Left hindlimb (tissue), 1 donor: ENCODE measurements around the gene COG4.

ENCODE experiments used
- DNase-seq: peaks from one replicate; pipeline ENCODE4 v3.0.0-alpha.2; 2018

The COG4 gene

DNA sequence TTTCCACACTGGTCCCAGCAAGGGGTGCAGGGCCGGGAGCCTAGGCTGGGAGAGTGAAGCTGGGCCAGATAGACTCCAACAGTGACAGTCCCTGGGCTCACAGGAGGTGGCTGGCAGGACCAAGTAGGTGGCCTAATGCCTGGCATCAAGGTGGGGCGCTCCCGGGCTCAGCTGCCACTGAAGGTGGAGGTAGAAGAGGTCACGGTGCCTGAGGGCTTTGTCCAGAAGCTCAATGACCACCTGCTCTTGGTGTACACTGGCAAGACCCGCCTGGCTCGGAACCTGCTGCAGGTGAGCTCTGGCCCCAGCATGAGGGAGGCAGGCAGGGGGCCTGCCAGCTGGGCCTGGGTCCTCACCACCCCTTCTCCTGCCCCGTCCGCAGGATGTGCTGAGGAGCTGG lies 45.2 kb downstream of the COG4 start:
- no peak for DNase-seq

DNA sequence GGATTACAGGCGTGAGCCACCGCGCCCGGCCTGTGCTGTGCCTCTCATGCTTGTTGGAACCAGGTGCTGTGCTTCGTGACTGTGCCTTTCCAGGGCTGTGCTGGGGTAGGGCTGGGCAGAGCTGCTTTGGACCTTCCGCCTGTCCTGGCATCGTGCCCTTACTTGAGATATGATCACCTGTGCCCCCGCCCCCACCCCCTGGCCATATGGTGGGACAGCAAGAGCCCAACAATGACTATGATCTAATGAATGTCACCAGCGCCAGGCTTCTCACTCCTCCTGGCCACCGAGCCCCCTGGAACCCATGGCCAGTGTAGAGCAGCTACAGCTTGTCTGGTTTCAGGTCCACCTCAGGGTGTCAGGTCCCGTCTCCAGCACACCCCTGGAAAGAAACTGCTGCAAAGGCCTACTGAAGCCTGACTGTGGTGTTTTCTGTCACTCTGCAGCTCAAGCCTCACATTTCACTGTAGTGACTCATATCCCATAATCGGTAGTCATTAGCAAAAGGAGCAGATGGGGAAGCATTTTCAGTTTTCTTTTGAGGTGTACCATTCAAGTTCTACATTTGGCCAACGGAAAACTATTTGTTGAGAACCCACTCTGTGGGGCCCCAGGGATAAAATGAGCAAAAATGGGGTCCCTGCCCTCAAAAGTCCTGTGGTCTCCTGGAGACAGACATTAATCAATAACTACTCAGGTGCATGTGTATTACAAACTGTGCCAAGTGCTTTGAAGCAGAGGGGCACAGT lies 46.9 kb downstream of the COG4 start:
- no peak for DNase-seq

DNA sequence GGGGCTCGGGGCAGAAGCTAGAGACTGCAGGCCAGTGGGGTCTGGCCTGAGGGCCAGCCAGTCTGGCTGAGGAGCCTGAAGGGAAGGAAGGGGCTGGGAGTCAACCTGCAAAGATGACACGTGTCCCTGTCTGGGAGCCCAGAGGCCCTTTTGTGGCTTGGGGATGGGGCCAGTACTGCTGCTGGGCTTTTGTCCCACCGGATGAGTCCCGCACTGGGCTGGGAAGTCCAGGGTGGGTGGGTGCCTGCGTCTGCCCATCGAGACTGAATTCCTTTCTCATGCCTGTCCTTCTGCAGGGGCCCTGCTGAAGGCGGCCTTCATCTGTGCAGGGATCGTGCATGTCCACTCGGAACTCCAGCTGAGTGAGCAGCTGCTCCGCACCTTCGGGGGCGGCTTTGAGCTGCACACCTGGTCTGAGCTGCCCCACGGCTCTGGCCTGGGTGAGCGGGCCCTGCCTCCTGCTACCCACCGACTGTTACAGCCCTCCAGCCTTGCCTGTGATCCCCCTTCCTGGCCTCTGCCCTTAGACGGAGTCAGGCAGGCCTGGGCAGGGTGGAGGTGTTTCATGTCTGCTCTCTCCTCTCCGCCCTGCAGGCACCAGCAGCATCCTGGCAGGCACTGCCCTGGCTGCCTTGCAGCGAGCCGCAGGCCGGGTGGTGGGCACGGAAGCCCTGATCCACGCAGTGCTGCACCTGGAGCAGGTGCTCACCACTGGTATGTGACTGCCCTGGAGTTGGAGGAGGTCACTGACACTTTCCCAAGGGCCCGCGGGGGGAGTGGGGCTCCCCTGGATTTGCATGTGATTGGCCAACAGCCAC lies 48.1 kb downstream of the COG4 start:
- DNase-seq = no peak

DNA sequence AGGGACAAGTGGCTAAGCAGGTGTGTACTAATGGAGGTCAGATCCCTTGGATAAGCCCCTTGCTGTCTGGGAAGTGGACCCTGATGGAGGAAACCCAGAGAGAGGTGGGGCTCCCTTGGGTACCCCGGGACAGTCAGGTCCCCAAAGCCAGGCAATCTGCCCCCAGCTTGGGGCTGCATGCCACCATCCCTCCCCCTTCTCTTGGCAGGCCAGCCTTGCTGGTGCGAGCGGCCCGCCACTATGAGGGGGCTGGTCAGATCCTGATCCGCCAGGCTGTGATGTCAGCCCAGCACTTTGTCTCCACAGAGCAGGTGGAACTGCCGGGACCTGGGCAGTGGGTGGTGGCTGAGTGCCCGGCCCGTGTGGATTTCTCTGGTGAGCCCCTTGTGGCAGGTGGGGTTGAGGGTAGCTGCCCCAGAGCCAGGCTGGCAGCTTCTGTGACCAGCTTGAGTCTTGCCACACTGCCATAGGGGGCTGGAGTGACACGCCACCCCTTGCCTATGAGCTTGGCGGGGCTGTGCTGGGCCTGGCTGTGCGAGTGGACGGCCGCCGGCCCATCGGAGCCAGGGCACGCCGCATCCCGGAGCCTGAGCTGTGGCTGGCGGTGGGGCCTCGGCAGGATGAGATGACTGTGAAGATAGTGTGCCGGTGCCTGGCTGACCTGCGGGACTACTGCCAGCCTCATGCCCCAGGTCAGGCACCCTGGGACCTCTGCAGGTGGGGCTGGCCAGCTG lies 48.9 kb downstream of the COG4 start:
- no peak for DNase-seq

DNA sequence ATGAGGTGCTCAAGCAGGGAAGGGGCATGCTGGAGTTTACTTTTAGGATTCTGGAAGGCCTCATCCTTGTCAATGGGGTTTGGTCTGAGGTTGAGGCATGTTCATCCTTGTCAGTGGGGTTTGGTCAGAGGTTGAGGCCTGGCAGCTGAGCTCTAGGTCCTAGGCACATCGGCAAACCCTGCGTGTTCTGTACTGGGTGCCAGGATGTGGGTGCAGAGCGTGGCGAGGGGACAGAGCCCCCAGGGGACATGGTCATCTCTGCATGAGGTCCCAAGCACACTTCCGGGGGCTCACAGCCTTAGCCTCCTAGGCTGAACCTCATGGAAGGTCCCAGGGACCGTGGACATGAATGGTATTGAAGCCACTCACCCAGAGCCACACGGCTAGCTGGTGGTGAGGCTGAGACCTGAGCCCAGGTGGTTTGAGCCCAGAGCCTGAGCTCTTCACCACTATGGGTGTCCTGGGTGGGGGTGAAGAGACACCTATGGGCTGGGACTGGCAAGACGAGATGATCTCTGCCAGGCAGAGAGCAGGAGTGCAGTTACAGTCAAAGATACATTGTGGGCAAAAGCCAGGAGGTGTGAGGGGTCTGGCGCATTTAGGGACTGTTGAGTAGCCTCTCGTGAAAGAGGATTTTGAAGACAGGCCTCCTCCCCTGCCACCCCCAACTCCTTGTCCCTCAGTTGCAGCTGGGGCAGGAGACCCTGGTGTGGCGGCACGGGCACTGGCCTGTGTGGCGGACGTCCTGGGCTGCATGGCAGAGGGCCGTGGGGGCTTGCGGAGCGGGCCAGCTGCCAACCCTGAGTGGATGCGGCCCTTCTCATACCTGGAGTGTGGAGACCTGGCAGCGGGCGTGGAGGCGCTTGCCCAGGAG lies 49.7 kb downstream of the COG4 start:
- no peak for DNase-seq

DNA sequence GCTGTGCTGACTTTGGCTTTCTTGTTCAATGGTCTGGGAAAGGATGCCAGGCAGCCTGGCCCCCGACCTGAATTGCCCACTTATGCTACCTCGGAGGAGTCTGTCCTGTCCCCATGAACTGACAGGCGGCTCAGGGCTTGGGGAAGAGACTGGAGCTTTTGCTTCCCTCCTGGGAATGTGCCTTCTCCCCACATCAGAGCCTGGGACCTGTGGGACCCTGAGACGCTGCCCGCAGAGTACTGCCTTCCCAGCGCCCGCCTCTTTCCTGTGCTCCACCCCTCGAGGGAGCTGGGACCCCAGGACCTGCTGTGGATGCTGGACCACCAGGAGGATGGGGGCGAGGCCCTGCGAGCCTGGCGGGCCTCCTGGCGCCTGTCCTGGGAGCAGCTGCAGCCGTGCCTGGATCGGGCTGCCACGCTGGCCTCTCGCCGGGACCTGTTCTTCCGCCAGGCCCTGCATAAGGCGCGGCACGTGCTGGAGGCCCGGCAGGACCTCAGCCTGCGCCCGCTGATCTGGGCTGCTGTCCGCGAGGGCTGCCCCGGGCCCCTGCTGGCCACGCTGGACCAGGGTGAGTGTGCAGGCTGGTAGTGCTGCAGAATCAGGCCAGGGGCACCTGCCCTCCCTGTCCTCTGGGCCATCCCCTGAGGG lies 50.4 kb downstream of the COG4 start:
- no peak for DNase-seq

DNA sequence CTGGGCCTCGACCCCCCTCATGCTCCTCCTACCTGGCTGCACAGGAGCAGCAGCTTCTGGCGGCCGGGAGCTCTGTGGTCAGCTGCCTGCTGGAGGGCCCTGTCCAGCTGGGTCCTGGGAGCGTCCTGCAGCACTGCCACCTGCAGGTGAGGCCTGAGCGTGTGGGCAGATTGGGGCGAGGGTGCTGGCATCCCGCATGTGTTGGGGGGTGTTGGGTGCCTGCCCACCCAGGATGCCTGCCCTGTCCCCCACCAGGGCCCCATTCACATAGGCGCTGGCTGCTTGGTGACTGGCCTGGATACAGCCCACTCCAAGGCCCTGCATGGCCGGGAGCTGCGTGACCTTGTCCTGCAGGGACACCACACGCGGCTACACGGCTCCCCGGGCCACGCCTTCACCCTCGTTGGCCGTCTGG lies 52.4 kb downstream of the COG4 start:
- no peak for DNase-seq

DNA sequence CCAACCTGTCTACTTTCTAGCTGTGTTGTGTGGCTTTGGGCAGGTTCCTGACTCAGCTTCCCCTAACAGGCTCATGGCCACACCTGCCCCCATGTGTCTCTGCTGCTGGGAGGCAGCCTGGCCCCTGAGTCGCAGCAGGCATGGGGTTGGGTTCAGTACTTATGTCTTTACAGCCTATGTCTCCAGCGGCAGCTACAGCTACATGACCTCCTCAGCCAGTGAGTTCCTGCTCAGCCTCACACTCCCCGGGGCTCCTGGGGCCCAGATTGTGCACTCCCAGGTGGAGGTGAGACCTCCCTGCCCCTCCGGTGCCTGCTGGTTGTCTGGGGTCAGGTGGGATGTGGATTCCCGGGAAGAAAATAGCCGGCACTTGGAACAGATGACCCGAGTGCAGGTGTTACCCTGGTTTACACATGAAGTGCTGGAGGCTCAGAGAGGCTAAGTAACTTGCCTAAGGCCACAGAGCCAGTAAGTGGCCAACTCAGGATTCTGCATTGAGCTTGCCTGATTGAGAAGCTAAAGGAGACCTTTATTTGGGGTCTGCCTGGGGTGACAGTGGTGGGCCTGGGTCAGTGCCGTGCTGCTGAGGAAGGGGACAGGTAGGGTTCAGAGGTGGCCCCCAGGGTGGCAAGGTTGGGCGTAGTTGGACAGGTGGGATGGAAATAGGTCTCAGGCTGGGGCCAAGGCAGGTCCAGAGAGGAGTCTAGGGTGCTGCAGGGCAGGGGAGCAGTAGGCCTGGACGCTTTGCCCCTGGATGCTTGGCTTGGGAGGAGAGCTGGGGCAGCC lies 53.0 kb downstream of the COG4 start:
- no peak for DNase-seq

DNA sequence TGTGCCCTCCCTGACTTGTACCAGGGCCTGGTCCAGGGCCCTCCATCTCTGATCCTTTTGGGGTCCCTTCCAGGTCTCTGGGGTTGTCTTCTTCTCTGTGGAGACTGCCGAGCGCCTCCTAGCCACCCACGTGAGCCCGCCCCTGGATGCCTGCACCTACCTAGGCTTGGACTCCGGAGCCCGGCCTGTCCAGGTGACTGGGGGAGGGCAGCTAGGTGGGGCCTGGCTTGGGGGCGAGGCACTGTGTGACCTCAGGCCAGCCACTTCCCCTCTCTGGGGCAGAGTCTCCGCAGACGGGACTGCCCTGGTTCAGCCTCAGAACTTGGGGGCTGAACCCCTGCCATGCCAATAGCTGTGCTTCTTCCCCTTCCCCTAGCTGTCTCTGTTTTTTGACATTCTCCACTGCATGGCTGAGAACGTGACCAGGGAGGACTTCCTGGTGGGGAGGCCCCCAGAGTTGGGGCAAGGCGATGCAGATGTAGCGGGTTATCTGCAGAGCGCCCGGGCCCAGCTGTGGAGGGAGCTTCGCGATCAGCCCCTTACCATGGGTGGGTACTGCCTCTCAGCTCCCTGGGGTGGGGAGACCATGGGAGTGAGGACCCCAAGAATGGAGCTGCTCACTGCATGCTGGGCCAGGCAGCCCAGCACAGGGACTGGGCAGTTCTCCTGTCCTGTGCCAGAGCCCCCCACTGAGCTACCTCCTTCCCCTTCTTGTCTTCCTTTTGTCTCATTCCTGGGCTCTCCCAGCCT lies 54.4 kb downstream of the COG4 start:
- DNase-seq = no peak

DNA sequence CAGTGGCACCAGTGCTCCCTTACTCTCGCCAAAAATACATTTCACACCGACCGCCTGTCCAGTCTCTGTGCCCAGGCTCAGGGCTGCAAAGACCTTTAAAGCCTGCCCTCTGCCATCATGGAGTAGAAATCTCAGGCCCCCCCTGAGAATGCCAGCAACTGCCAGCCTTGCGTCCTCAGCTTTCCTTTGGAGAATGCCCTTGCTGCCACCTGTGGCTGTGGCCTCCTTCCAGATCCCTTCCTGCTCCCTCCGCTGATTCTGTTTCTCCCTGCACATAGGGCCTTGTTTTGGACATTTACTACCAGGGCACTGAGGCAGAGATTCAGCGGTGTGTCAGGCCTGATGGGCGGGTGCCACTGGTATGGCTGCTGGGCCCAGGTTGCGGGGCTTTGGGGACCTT lies 55.7 kb downstream of the COG4 start:
- no peak for DNase-seq

DNA sequence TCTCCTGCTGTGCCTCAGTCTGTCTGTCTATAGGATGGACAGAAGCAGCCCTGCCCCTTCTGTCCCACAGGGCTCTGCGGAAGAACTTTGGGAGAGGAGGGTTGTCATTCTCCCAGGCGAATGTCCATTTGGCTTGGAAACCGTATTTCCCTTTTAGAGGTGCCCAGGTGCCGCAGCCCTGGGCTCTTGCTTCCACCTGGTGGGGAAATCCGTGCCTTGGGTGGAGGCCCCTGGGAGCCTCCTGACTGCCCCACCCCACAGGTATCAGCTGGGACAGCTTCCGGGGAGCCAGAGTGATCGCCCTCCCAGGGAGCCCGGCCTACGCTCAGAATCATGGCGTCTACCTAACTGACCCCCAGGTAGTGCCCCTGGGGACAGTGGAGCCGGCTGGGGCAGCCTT lies 56.2 kb downstream of the COG4 start:
- DNase-seq = no peak

DNA sequence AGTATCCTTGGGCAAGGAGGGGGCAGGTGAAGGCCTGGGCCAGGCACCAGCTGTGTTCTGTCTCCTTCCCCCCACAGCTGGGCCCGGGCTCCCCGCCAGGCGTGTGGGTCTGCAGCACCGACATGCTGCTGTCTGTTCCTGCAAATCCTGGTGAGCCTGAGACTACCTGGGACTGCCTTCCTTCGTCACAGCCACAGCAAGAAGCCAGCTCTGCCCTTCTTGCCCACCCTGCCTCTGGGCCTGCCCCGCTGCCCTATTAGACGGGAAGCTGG lies 56.6 kb downstream of the COG4 start:
- DNase-seq = no peak

DNA sequence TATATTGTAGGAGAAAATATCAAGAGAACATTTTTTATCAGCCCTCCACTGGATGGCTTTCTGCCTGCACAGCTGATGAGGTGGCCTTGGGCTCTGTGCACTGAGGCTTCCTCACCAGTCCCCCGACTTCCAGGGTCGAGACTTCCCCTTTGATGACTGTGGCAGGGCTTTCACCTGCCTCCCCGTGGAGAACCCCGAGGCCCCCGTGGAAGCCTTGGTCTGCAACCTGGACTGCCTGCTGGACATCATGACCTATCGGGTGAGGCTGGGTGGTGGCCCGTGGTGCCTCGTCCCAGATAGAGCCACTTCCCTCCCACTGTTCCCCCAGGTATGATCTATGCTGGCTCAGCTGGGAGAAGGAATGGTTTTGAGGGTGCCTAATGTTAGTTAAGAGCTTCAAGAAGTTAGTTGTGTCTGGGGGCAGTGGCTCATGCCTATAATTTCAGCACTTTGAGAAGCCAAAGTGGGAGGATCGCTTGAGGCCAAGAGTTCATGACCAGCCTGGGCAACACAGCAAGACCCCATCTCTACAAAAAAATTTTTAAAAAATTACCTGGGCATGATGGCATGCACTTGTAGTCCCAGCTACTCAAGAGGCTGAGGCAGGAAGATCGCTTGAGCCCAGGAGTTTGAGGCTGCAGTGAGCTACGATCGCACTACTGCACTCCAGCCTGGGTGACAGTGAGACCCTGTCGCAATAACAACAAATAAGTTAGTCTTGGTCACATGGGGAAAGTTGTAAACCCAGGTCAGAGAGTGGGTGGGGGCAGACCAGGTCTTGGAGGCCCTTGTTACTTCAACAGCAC lies 57.2 kb downstream of the COG4 start:
- no peak for DNase-seq

DNA sequence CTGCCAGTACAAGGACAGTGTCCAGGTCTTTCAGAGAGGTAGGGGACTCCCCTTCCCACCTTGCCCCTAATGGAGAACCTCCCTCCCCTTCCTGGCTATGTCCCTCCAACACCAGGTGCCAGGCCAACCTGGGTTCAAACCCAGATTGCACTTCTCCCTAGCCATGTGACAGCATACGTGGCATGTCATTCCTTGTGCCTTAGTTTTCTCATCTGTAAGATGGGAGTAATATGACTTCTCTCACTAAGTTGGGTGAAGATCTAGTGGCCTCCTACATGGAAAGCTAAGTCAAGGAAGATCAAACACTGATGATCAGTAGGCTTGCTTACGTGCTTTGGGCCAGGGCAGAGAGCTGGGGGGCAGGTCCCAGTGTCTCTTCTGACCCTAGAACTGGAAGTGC lies 60.1 kb downstream of the COG4 start:
- DNase-seq = no peak

DNA sequence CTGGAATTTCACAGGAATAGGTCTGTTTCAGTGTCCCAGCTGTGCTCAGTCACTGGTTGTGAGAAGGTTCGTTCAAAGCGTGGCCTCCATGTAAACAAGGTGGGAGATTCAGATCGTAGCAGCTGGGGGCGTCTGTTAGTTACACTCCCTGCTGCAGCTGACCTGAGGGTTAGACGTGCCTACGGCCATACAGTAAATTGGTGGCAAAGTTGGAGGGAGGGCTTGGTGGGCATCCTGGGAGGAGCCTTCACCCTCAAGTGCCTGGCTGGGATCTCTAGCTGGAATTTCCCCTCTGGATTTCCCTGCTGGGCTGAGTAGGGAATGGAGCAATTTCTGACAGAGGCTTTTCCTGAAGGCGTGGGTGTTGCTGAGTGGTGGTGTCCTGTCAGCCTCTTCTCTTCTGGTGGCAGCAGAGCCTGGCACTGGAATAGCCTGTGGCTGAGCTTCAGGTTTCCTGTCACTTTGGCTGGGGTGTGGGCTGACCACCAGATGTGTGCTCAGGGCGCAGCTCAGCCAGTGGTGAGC lies 62.6 kb downstream of the COG4 start:
- DNase-seq = no peak

DNA sequence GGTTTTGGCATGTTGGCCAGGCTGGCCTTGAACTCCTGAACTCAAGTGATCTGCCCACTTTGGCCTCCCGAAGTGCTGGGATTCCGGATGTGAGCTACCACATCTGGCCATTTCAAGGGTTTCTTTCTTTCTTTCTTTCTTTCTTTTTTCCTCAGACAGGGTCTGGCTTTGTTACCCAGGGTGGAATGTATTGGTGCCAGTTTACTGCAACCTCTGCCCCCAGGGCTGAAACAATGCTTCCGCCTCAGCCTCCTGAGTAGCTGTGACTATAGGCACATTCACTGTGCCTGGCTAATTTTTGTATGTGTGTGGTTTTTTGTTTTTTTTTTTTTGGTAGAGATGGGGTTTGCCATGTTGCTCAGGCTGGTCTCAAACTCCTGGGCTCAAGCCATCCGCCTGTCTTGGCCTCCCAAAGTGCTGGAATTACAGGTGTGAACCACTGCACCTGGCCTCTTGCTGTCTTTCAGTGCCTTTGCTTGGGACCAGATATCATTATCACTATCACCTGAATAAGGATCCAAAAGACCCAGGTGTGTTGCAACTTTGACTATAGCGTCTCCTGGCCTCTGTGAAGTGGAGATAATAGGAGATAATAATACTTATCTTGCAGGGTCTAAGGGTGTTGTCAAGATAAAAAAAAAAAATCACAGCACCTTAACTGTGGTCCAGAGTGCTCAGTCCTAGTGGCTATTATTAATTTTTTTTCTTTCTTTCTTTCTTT lies 65.7 kb downstream of the COG4 start:
- DNase-seq = no peak

DNA sequence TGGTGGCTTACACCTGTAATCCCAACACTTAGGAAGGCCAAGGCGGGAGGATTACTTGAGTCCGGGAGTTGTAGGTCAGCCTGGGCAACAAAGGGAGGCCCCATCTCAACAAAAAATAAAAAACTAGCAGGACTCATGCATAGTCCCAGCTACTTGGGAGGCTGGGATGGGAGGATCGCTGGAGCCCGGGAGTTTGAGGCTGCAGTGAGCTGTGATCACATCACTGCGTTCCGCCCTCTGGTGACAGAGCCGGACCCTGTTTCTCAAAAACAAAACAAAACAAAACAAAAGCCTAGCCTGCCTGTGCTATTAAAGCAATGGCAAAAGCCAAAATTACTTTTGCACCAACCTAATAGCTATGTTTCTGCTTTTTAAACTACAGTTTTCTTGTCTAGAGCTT lies 67.4 kb downstream of the COG4 start:
- DNase-seq = no peak

DNA sequence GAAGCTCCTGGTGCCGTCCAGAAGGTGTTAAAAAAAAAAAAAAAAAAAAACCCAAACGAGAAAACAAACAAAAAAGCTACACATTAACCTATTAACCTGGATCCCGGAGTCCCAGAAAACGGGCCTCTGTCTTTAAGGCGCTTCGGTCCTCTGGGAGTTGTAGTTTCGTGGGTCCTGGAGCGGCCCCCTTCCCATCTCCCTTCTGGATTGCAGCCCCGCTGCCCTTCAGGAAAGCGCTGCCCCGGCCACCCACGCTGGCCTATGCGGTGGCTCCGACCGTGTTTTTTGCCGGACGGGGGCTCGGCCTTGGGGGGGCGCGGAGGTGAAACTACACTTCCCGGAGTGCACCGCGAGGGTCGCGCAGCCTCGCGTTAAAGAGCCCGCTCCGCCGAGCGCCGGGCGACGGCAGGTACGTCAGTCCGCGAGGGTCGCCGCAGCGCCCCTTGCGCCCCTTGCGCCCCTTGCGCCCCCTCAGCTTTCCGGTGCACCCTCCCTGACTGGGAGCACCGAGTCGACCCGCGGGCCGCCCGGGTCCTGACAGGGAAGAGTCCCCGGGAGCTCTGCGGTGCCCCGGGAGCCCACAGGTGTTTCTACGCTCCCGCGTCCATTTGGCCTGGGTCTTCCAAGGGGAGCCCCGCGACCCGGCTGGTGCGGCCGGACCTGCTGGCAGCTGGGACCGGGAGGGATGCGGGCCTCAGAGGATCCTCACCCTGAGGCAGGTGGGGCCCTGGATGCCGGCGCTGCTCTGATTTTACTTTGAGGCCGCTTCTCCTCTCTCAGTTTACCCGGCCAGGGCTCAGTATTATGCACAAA lies 68.9 kb downstream of the COG4 start, which contains the start of gene FCSK:
TSS of gene FCSK (plus strand) at position 374 of the 813 bp plus-strand sequence. CDS start 8,596 bp downstream, outside the sequence.
- peak; percentile 83 for DNase-seq
